Colonic mucosa (tissue), 4 donors: ENCODE results near the gene NEMP2. TPM values are rescaled to one million over a fixed set of nuclear protein-coding genes. Genes with fewer than 3 reads are reported as not detected.

ENCODE experiments used
- DNase-seq: peaks from one replicate; pipeline ENCODE4 v3.0.0-alpha.2; 2020
- H3K27ac ChIP-seq: fragments of 200-600 bp; one replicate; pipeline ENCODE4 v1.8.0; 2021
- H3K27me3 ChIP-seq: fragments of 200-600 bp; one replicate; pipeline ENCODE4 v1.8.0; 2021
- H3K36me3 ChIP-seq: fragments of 200-600 bp; one replicate; pipeline ENCODE4 v1.8.0; 2021
- H3K4me1 ChIP-seq: fragments of 200-600 bp; one replicate; pipeline ENCODE4 v1.8.0; 2021; ENCODE audit warnings: mild to moderate bottlenecking
- H3K4me3 ChIP-seq: fragments of 200-600 bp; one replicate; pipeline ENCODE4 v1.8.0; 2021
- H3K9ac ChIP-seq, 2 donors: one replicate each; pipeline ENCODE4 v1.7.0; 2013; ENCODE audit warnings: control low read depth in 2 of 2, low read depth in 2 of 2, low read length in 2 of 2
- H3K9me3 ChIP-seq: fragments of 200-600 bp; one replicate; pipeline ENCODE4 v1.8.0; 2021
- intact Hi-C: fragments of 100-400 bp; cut with DNase I; formaldehyde crosslinking; loops from one replicate; pipeline ENCODE4 v1.14.1; 2022
- total RNA-seq, 2 donors: library from RNA; stranded (reverse); fragmentation: NEBNext Ultra II Directional in 1 of 2; extraction: Animal tissue kit (Norgen Biotek cat#: 25700) in 1 of 2; gene quantifications; one replicate each; pipeline ENCODE4 v1.2.1, GENCODE V29; 2021
- TF ChIP-seq, protein P1 (sequence below): fragments of 200-600 bp; IDR thresholded peaks from one replicate; pipeline ENCODE4 v1.8.0; 2022; ENCODE audit warnings: antibody characterized with exemption, mild to moderate bottlenecking
- donor health status: healthy.
- donor health status: DM: no; HTN: no; CAD: no.
- donor health status: DM: no; HTN: no; CAD: no.

Gene NEMP2
- total RNA-seq, 2 donors from 2014 or later = 3.6 to 5.1 TPM

DNA sequence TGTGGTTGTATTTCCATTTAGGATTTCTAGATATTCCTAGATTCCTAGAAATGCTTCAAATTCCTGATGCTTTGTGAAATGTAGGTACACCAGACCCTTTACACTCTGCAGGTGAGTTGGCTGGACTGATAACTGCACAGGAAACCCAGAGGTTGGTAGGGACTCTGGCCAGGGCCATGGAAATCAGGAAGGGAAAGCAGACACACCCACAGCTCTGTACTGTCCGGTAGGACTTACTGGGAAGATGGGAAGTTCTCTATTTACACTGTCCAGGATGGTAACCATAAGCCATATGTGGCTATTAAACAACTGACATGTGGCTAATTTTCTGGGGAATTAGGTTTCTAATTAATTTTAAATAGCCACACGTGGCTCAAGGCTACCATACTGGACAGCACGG lies 31.4 kb downstream of the NEMP2 start:
- H3K27ac ChIP-seq = peak overlapping the region; percentile 16
- TF ChIP-seq, protein P1, sequence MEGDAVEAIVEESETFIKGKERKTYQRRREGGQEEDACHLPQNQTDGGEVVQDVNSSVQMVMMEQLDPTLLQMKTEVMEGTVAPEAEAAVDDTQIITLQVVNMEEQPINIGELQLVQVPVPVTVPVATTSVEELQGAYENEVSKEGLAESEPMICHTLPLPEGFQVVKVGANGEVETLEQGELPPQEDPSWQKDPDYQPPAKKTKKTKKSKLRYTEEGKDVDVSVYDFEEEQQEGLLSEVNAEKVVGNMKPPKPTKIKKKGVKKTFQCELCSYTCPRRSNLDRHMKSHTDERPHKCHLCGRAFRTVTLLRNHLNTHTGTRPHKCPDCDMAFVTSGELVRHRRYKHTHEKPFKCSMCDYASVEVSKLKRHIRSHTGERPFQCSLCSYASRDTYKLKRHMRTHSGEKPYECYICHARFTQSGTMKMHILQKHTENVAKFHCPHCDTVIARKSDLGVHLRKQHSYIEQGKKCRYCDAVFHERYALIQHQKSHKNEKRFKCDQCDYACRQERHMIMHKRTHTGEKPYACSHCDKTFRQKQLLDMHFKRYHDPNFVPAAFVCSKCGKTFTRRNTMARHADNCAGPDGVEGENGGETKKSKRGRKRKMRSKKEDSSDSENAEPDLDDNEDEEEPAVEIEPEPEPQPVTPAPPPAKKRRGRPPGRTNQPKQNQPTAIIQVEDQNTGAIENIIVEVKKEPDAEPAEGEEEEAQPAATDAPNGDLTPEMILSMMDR = no peak
- no peaks in the 10 kb centered on the region for H3K27me3 ChIP-seq
- H3K36me3 ChIP-seq = no peaks in the 10 kb centered on the region
- intact Hi-C loops = no loop called here
- no peak overlapping the region for H3K9ac ChIP-seq
- peaks cover 13% of the 10 kb centered on the region for H3K4me1 ChIP-seq
- H3K4me3 ChIP-seq = no peak overlapping the region
- peak; percentile 48 for DNase-seq
- H3K9me3 ChIP-seq = no peaks in the 10 kb centered on the region

DNA sequence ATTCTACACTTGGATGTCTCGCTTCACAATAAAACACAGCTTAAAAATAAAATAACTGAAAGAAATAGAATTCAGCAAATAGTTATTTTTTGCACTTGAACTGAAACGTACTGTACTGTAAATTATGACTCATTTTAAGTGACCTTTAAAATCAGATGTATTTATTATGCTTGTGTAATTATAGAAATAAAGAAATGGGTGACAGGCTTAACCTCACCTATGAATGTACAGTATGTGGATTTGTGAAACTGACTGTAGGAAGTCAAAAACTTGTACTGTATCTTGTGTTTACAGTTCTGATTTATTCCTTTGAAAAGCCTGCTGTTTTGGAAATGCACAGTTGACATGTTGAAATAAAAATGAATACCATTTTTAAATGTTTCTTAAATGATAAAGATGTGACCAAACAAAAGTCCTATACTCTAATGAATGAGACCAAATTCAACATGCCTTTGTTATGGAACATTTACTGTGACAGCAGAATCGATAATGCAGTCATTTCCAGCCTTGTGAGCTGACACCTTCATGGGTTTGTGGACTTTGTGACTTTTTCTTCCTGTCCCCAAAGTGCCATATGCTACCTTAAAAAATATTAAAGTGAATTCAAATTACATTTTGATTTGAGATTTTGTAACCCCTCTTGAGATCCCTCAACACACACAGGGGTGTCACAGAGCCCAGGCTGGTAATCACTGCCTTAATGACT lies 32.7 kb downstream of the NEMP2 start:
- Histone ChIP-seq H3K9ac (no peak overlapping the region), H3K36me3 (no peaks in the 10 kb centered on the region), H3K27me3 (no peaks in the 10 kb centered on the region), H3K4me1 (peaks cover 13% of the 10 kb centered on the region), H3K27ac (no peak overlapping the region), H3K4me3 (no peak overlapping the region), H3K9me3 (no peaks in the 10 kb centered on the region)
- TF ChIP-seq, protein P1 = no peak
- DNase-seq = no peak
- intact Hi-C loops = no loop called here

DNA sequence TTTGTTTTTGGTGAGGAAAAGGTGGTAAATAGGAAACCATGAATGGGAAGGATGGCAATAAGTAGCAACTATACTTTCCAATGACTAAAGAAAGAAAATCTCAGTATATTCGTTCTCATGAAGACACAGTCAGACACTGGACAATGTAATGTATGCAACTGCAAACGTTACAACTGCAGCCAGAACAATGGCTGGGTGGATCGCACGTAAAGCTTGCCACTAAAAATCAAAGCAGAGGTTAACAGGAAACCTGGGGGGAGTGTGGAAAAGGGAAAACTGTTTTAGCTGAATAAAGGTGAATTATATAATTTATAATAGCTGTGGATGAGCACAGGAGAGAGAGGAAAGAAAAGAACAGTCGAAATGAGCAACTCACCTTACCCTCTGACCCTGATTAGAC lies 33.3 kb downstream of the NEMP2 start:
- DNase-seq = no peak
- no peak overlapping the region for H3K27ac ChIP-seq
- intact Hi-C loops = no loop called here
- no peak overlapping the region for H3K4me3 ChIP-seq
- TF ChIP-seq, protein P1 = no peak
- H3K4me1 ChIP-seq = peaks cover 13% of the 10 kb centered on the region
- no peaks in the 10 kb centered on the region for H3K9me3 ChIP-seq
- no peak overlapping the region for H3K9ac ChIP-seq
- H3K36me3 ChIP-seq = no peaks in the 10 kb centered on the region
- H3K27me3 ChIP-seq = no peaks in the 10 kb centered on the region

DNA sequence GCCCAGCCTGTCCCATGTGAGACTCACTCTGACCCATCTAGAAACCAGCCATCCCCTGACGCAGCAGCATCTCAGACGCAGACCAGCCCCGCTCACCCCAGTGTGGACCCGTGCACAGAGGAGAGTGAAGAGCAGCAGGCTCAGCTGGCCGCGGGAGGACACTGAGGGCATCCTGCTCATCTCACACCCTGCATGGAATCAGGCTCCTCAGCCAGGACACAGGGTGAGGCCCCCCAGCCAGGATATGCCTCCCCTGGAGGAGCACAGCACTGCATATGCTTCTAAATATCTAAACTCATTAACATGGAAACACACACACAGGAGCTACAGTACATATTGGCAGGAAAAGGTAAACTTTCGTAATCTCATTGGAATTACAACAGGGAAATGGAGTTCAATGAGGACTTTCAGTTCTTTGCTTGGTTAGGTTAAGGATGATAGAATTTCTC lies 34.4 kb downstream of the NEMP2 start:
- TF ChIP-seq, protein P1 = no peak
- Histone ChIP-seq H3K9ac (no peak overlapping the region), H3K27me3 (no peaks in the 10 kb centered on the region), H3K4me3 (no peak overlapping the region), H3K36me3 (no peaks in the 10 kb centered on the region), H3K4me1 (peaks cover 8% of the 10 kb centered on the region), H3K9me3 (no peaks in the 10 kb centered on the region), H3K27ac (no peak overlapping the region)
- intact Hi-C loops = no loop called here
- DNase-seq = peak; percentile 21

DNA sequence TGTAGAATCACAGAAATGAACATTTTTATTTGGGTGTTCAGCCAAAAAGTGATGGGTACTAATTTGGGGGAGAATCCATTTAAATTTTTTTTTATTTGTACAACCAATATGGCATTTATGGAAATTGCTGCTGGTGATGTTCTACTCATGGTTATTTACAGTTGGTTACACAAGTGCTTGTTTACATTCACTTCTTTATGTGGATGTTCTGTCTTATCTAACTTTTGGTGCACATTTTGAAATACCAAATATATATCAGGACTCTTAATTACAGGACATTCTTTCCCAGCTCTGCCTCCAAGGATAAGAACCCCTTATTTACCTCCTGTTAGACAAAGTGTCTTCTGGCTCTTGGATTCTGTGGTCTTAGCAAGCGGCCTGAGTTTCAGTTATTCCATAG lies 35.2 kb downstream of the NEMP2 start:
- intact Hi-C loops = no loop called here
- Histone ChIP-seq H3K4me1 (peaks cover 8% of the 10 kb centered on the region), H3K27me3 (no peaks in the 10 kb centered on the region), H3K36me3 (no peaks in the 10 kb centered on the region), H3K27ac (no peak overlapping the region), H3K4me3 (no peak overlapping the region), H3K9me3 (no peaks in the 10 kb centered on the region), H3K9ac (no peak overlapping the region)
- no peak for DNase-seq
- TF ChIP-seq, protein P1 = no peak
